Measurements from ENCODE around the gene POLR2B. TPM values are rescaled to one million over a fixed set of nuclear protein-coding genes. Genes with fewer than 3 reads are reported as not detected.

The POLR2B gene
- total and polyA plus RNA-seq, 2 of the 4 experiments (the other 2 are of a cell fraction) = 74.0 to 106 TPM

DNA sequence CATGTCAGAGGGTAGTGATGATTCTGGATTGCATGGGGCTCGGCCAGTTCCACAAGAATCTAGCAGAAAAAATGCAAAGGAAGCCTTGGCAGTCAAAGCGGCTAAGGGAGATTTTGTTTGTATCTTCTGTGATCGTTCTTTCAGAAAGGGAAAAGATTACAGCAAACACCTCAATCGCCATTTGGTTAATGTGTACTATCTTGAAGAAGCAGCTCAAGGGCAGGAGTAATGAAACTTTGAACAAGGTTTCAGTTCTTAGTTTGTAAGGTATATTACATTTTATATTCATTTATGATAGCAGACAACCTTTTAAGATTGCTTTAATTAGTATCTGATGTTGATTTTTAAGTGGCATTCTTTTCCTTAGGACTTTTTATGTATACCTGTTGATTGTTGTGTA is 46.8 kb upstream of the POLR2B start:
- no peak for DNase-seq

More for the DNA sequence above, 46.8 kb upstream of the POLR2B start:
- POLR2A ChIA-PET (ENCODE audit: unreplicated experiment) = no interaction called here
- H3K23ac ChIP-seq (ENCODE audit: low read depth, low read length) = no peak overlapping the region
- TF ChIP-seq NFE2L2 (IDR thresholded peaks at IDR 0.05; ENCODE audit: low read depth, low read length) = no peak
- TF ChIP-seq MAFK (IDR thresholded peaks at IDR 0.05; ENCODE audit: low read depth, low read length) = no peak
- TF ChIP-seq FOS (IDR thresholded peaks at IDR 0.05; ENCODE audit: low read depth, low read length) = no peak
- no peak for TF ChIP-seq USF2 (IDR thresholded peaks at IDR 0.05; ENCODE audit: low read depth, low read length)
- no peak for TF ChIP-seq RCOR1 (IDR thresholded peaks at IDR 0.05; ENCODE audit: insufficient replicate concordance, low read length)
- no peak for TF ChIP-seq RAD21 (IDR thresholded peaks at IDR 0.05; ENCODE audit: low read length)
- TF ChIP-seq CHD1 (IDR thresholded peaks at IDR 0.05; ENCODE audit: low read depth, low read length) = no peak
- TF ChIP-seq POLR2A (IDR thresholded peaks at IDR 0.05; ENCODE audit: low read depth, low read length) = no peak
- TF ChIP-seq BHLHE40 (IDR thresholded peaks at IDR 0.05; ENCODE audit: low read depth, low read length) = no peak
- TF ChIP-seq SMC3 (IDR thresholded peaks at IDR 0.05; ENCODE audit: low read depth, low read length) = no peak
- no peak for TF ChIP-seq MAZ (IDR thresholded peaks at IDR 0.05; ENCODE audit: borderline replicate concordance, low read depth, low read length)
- no peak for TF ChIP-seq CEBPB (IDR thresholded peaks at IDR 0.05; ENCODE audit: low read depth, low read length)
- TF ChIP-seq MXI1 (IDR thresholded peaks at IDR 0.05; ENCODE audit: borderline replicate concordance, low read depth, low read length) = no peak
- no peak for TF ChIP-seq ELK1 (IDR thresholded peaks at IDR 0.05; ENCODE audit: borderline replicate concordance, low read depth, low read length)
- no peak for TF ChIP-seq RFX5 (IDR thresholded peaks at IDR 0.05; ENCODE audit: low read depth, low read length)
- no peak for TF ChIP-seq CTCF (conservative IDR thresholded peaks at IDR 0.05; ENCODE audit: low read depth, low read length)
- in situ Hi-C loops (cut with MboI; ENCODE audit: low sequenced_read_pairs) (no loop called here), intact Hi-C loops (cut with micrococcal nuclease) (no loop called here), dilution Hi-C loops (cut with HindIII; ENCODE audit: low sequenced_read_pairs, unreplicated experiment) (no loop called here)
- H3K27me3 ChIP-seq (ENCODE audit: control insufficient read depth, insufficient read depth, low read length) = no peaks in the 10 kb centered on the region
- no peak overlapping the region for H2AFZ ChIP-seq (replicated peaks; ENCODE audit: low read length, poor library complexity)
- WGBS, 2 experiments (ENCODE audit: extremely low coverage in 2 of 2, insufficient read length in 1 of 2) = 85% methylated on average over 2 of the region's 4 CpGs; no CpG with 5 or more reads in 1 of the 2 experiments
- H4K5ac ChIP-seq (ENCODE audit: low read depth, low read length) = no peak overlapping the region
- H2AK5ac ChIP-seq (ENCODE audit: low read depth, low read length) = no peak overlapping the region
- H3K79me1 ChIP-seq (ENCODE audit: low read depth in 1 of 2, low read length in 2 of 2) = peaks cover 27 to 45% of the 10 kb centered on the region in 2 experiments
- no TSS peak for BruUV-seq (replicated peaks)
- H3K27ac ChIP-seq (ENCODE audit: insufficient read depth, low read length) = no peak overlapping the region
- H3K9me1 ChIP-seq (ENCODE audit: insufficient read depth, low read length) = peaks cover 2% of the 10 kb centered on the region; the same call in 1 of the 2 replicates
- no peak overlapping the region for H3K4ac ChIP-seq (ENCODE audit: low read depth, low read length)
- ATAC-seq (ENCODE audit: low read depth) = no peak
- H4K91ac ChIP-seq (ENCODE audit: insufficient read depth, low read depth, low read length) = no peak overlapping the region
- no peaks in the 10 kb centered on the region for H3K9me3 ChIP-seq (ENCODE audit: control insufficient read depth, insufficient read depth, low read length)
- H3K9ac ChIP-seq (ENCODE audit: low read depth, low read length) = no peak overlapping the region
- no peak overlapping the region for H2BK120ac ChIP-seq (ENCODE audit: low read depth, low read length)
- H2BK5ac ChIP-seq (ENCODE audit: low read depth, low read length, poor library complexity, severe bottlenecking) = no peak overlapping the region
- no peak overlapping the region for H3K4me2 ChIP-seq (ENCODE audit: low read depth, low read length)
- peaks cover 16% of the 10 kb centered on the region for H3K36me3 ChIP-seq (ENCODE audit: control insufficient read depth, insufficient read depth, low read length)
- H2AK9ac ChIP-seq (replicated peaks; ENCODE audit: low read depth, low read length, poor library complexity) = no peak overlapping the region
- no peak overlapping the region for H3K4me3 ChIP-seq (ENCODE audit: insufficient read depth, low read depth, low read length)
- CTCF ChIA-PET = no interaction called here
- H2BK20ac ChIP-seq (ENCODE audit: low read depth, low read length) = no peak overlapping the region
- H3K56ac ChIP-seq (ENCODE audit: extremely low read depth, insufficient read depth, low read length) = no peak overlapping the region
- H3K4me1 ChIP-seq (ENCODE audit: control insufficient read depth, insufficient read depth, low read length) = no peaks in the 10 kb centered on the region; the same call in 1 of the 2 replicates
- H3K14ac ChIP-seq (replicated peaks; ENCODE audit: low read depth, low read length) = no peak overlapping the region
- H3K18ac ChIP-seq (ENCODE audit: low read depth, low read length) = no peak overlapping the region
- no peak overlapping the region for H2BK15ac ChIP-seq (ENCODE audit: low read depth, low read length)
- H4K8ac ChIP-seq (ENCODE audit: low read depth in 2 of 2, low read length in 2 of 2) = no peak overlapping the region
- H4K20me1 ChIP-seq (ENCODE audit: insufficient read depth, low read length) = no peaks in the 10 kb centered on the region

Measured in IMR-90 (cell line).